GM23248 (cell line): ENCODE results near the gene PDE6G.

Source experiments
- EZH2 ChIP-seq: fragments of 200-600 bp; sonication (generic); IDR thresholded peaks from 2 replicates; pipeline ENCODE4 v1.6.1; 2018; ENCODE audit warnings: antibody characterized with exemption, mild to moderate bottlenecking; ENCODE audit not compliant: insufficient read depth, poor library complexity, severe bottlenecking
- EZH2phosphoT487 ChIP-seq: fragments of 200-600 bp; sonication (generic); IDR thresholded peaks from 2 replicates; pipeline ENCODE4 v1.6.1; 2018; ENCODE audit warnings: antibody characterized with exemption, moderate library complexity, mild to moderate bottlenecking, low read depth; ENCODE audit not compliant: insufficient read depth

DNA sequence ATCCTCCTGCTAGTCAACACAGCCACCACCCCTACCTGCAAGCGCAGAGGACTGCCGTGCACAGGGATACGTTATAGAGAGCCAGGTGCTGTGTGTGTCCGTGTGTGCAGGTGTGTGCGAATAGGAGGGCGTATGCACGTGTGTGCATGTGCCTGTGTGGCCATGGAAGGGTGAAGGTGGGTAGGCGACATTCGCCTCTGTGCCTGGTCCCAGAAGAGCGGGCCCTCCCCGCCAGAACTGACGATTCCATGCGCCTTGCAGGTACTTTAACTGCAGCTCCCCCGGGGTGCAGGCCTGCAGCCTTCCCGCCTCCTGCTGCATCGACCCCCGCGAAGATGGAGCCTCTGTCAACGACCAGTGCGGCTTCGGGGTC lies 8.7 kb downstream of the PDE6G start:
- no peak for TF ChIP-seq EZH2phosphoT487
- TF ChIP-seq EZH2 = no peak
